AG20443 (cell line): ENCODE results near the gene C2orf42.
"Not testable (repeated sequence)": the region's sequence is repeated elsewhere in the genome, so short reads cannot be mapped to it uniquely, and the experiment has no call there.

Experiments
- DNase-seq: peaks from one replicate; pipeline ENCODE4 v3.0.0; 2012; ENCODE audit warnings: low spot score, mixed read lengths

The C2orf42 gene

DNA sequence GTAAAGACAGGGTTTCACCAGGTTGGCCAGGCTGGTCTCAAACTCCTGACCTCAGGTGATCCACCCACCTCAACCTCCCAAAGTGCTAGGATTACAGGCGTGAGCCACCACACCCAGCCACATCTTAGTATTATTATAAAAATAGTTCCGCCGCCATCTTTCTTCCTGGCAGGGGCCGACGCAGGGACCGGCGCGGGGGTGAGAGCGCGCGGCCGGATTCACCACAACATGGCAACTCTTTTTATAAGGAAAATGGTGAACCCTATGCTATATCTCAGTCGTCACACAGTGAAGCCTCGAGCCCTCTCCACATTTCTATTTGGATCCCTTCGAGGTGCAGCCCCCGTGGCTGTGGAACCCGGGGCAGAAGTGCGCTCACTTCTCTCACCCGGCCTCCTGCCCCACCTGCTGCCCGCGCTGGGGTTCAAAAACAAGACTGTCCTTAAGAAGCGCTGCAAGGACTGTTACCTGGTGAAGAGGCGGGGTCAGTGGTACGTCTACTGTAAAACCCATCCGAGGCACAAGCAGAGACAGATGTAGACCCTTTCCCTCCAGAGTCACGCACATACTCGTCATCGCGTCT is 88.4 kb downstream of the C2orf42 start:
- DNase-seq, result not testable (repeated sequence)

DNA sequence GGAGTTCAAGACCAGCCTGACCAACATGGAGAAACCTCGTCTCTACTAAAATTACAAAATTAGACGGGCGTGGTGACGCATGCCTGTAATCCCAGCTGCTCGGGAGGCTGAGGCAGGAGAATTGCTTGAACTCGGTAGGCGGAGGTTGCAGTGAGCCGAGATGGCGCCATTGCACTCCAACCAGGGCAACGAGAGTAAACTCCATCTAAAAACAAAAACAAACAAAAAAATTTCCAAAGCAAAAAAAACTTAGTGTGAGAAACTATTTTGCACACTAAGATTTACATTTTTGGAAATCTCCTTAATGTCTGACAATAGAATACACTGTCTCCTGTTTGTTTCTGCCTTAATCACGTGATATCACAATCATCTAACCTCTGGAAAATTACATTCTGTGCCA is 89.1 kb downstream of the C2orf42 start:
- not testable (repeated sequence) for DNase-seq

DNA sequence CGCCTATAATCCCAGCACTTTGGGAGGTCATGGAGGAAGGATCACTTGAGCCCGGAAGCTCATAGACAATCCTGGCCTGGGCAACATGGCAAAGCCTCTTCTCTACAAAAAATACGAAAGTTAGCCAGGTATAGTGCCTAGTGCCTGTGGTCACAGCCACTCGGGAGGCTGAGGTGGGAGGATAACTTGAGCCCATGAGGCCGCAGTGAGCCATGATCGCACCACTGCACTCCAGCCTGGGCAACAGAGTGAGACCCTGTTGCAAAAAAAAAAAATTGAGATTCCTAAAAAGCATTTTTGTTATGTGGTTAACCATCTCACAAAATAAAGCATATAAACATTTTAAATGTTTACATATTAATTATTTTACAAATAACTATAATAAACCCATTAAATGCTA is 89.6 kb downstream of the C2orf42 start:
- no peak for DNase-seq
